Measurements from ENCODE around the gene TRAF3IP3. TPM values are rescaled to one million over a fixed set of nuclear protein-coding genes. Genes with fewer than 3 reads are reported as not detected.

TRAF3IP3 gene
- total RNA-seq, 1 experiment from 2014 or later = not detected

- peaks cover 6% of the 10 kb centered on the region; the same call in 1 of the 2 replicates for H3K27me3 Mint-ChIP-seq (ENCODE audit: low read depth)
- Histone ChIP-seq H2BK5ac (ENCODE audit: insufficient read length, low read length) (no peak overlapping the region), H3T11ph (ENCODE audit: low read length) (no peak overlapping the region), H3K27ac (ENCODE audit: insufficient read length, low read depth, low read length) (no peak overlapping the region), H2AK5ac (ENCODE audit: insufficient read length, low read length) (no peak overlapping the region), H2BK20ac (ENCODE audit: low read depth, low read length, poor library complexity, severe bottlenecking) (no peak overlapping the region), H3K4ac (ENCODE audit: low read depth, low read length) (no peak overlapping the region), H3K27me3 (ENCODE audit: insufficient read depth, low read length) (no peaks in the 10 kb centered on the region), H3K23ac (ENCODE audit: insufficient read length, low read depth, low read length) (no peak overlapping the region), H3K18ac (ENCODE audit: insufficient read length, low read depth, low read length) (peak overlapping the region; percentile 6), H3K4me2 (ENCODE audit: insufficient read depth, insufficient read length, low read length) (no peak overlapping the region), H4K5ac (ENCODE audit: insufficient read length, low read depth, low read length) (peak overlapping the region; percentile 0), H4K8ac (replicated peaks; ENCODE audit: insufficient read length, low read depth, low read length) (peak overlapping the region; percentile 40), H2BK15ac (ENCODE audit: low read depth, low read length) (no peak overlapping the region), H2BK12ac (ENCODE audit: insufficient read length, low read depth, low read length) (no peak overlapping the region), H3K56ac (ENCODE audit: insufficient read length, low read depth, low read length) (no peak overlapping the region), H2AFZ (ENCODE audit: low read length) (no peak overlapping the region), H3K9me3 (ENCODE audit: control insufficient read depth, low read depth, low read length) (no peaks in the 10 kb centered on the region), H4K91ac (ENCODE audit: insufficient read length, low read depth, low read length) (no peak overlapping the region), H4K20me1 (ENCODE audit: control insufficient read depth, insufficient read depth, insufficient read length) (peaks cover 3% of the 10 kb centered on the region), H3K14ac (ENCODE audit: insufficient read depth, low read length) (no peak overlapping the region), H3K9ac (ENCODE audit: extremely low read depth, insufficient read length, low read length) (no peak overlapping the region), H3K4me1 (ENCODE audit: insufficient read depth, low read length) (no peaks in the 10 kb centered on the region), H3K23me2 (ENCODE audit: insufficient read length, low read depth, low read length, poor library complexity, severe bottlenecking) (no peaks in the 10 kb centered on the region), H3K79me1 (ENCODE audit: insufficient read depth, low read depth, low read length, poor library complexity, severe bottlenecking) (no peaks in the 10 kb centered on the region), H3K79me2 (ENCODE audit: insufficient read depth, low read length) (no peaks in the 10 kb centered on the region), H2BK120ac (ENCODE audit: low read depth, low read length, poor library complexity, severe bottlenecking) (no peak overlapping the region)
- no peak for DNase-seq
- no peaks in the 10 kb centered on the region for H3K9me3 Mint-ChIP-seq
- H3K27ac Mint-ChIP-seq = no peak overlapping the region
- no CpG with 5 or more reads among the region's 17 CpGs for WGBS (ENCODE audit: extremely low coverage, insufficient read length, low lambda C conversion rate)
- no peak overlapping the region for H3K4me3 Mint-ChIP-seq
- no peaks in the 10 kb centered on the region; a peak in 1 of 7 replicates for H3K36me3 Mint-ChIP-seq (ENCODE audit: insufficient read depth in 1 of 3, low read depth in 3 of 3)
- peaks cover 0 to 6% of the 10 kb centered on the region in 2 experiments; a peak in 1 of 4 replicates for H3K4me1 Mint-ChIP-seq
- TF ChIP-seq, protein P1, sequence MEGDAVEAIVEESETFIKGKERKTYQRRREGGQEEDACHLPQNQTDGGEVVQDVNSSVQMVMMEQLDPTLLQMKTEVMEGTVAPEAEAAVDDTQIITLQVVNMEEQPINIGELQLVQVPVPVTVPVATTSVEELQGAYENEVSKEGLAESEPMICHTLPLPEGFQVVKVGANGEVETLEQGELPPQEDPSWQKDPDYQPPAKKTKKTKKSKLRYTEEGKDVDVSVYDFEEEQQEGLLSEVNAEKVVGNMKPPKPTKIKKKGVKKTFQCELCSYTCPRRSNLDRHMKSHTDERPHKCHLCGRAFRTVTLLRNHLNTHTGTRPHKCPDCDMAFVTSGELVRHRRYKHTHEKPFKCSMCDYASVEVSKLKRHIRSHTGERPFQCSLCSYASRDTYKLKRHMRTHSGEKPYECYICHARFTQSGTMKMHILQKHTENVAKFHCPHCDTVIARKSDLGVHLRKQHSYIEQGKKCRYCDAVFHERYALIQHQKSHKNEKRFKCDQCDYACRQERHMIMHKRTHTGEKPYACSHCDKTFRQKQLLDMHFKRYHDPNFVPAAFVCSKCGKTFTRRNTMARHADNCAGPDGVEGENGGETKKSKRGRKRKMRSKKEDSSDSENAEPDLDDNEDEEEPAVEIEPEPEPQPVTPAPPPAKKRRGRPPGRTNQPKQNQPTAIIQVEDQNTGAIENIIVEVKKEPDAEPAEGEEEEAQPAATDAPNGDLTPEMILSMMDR (conservative IDR thresholded peaks at IDR 0.05) = no peak
Measured at GRCh38 chr1:209770636-209771415, 15.0 kb downstream of the TRAF3IP3 start.
